ENCODE measurements around the gene SLC35B2. TPM values are rescaled to one million over a fixed set of nuclear protein-coding genes. Genes with fewer than 3 reads are reported as not detected.

The SLC35B2 gene
- total and polyA plus RNA-seq, 10 of the 15 experiments (the other 5 are each of a cell fraction or from before 2014, with no cell fraction given): 11.3 to 45.4 (median 33.8) TPM

- TF ChIP-seq REST (IDR thresholded peaks at IDR 0.05; ENCODE audit: low read depth, low read length): no peak
- TF ChIP-seq RCOR1 (conservative IDR thresholded peaks at IDR 0.05; ENCODE audit: low read depth, low read length): no peak
- TF ChIP-seq NRF1 (conservative IDR thresholded peaks at IDR 0.05; ENCODE audit: low read depth, low read length): no peak
- TF ChIP-seq ZBTB40 (IDR thresholded peaks at IDR 0.05; ENCODE audit: borderline replicate concordance): no peak
- no peak for TF ChIP-seq ZNF207 (IDR thresholded peaks at IDR 0.05; ENCODE audit: borderline replicate concordance)
- no peak for TF ChIP-seq NFYA (IDR thresholded peaks at IDR 0.05; ENCODE audit: borderline replicate concordance, low read depth, low read length)
- peak; percentile 52; the same call in 1 of the 2 replicates for TF ChIP-seq NR2F1 (conservative IDR thresholded peaks at IDR 0.05)
- no peak for TF ChIP-seq CEBPZ (IDR thresholded peaks at IDR 0.05; ENCODE audit: low read depth, low read length)
- TF ChIP-seq WRNIP1 (IDR thresholded peaks at IDR 0.05; ENCODE audit: borderline replicate concordance, low read depth, low read length): no peak
- 0 out of 2 replicates have a peak, but pooled peaks have one; percentile 10 for TF ChIP-seq SMAD5 (IDR thresholded peaks at IDR 0.05; ENCODE audit: low read depth)
- no peak for TF ChIP-seq E2F8 (IDR thresholded peaks at IDR 0.05; ENCODE audit: low read depth, partially characterized antibody)
Measured at GRCh38 chr6:44245912-44246662, 11.2 kb downstream of the SLC35B2 start (continued).

Data from GM12878 (cell line).